Mucosa of gallbladder (tissue), 1 donor: Measurements from ENCODE around the gene COL19A1. TPM values are rescaled to one million over a fixed set of nuclear protein-coding genes. Genes with fewer than 3 reads are reported as not detected.
"Not testable (repeated sequence)": the region's sequence is repeated elsewhere in the genome, so short reads cannot be mapped to it uniquely, and the experiment has no call there.

Experiments
- DNase-seq: peaks from one replicate; pipeline ENCODE4 v3.0.0-alpha.2; 2020; ENCODE audit warnings: low spot score
- total RNA-seq: library from RNA; stranded (reverse); gene quantifications from one replicate; pipeline ENCODE4 v1.2.1, GENCODE V29; 2021
- donor health status: DM: no; HTN: no; CAD: no.

Gene COL19A1
- total RNA-seq, 1 donor from 2014 or later = 0.49 TPM

- DNase-seq = peak; percentile 34
Measured at GRCh38 chr6:69866770-69867638, 648 bp downstream of the COL19A1 start.

- no peak for DNase-seq
Measured at GRCh38 chr6:69867639-69867976, 1.3 kb downstream of the COL19A1 start.

GRCh38 chr6:69868252-69868804 is 2.0 kb downstream of the COL19A1 start:
- no peak for DNase-seq

- DNase-seq = no peak
Measured at GRCh38 chr6:69868961-69869360, 2.6 kb downstream of the COL19A1 start.

- no peak for DNase-seq
Measured at GRCh38 chr6:69871107-69871506, 4.8 kb downstream of the COL19A1 start.

- no peak for DNase-seq
Measured at GRCh38 chr6:69873291-69873690, 6.9 kb downstream of the COL19A1 start.

- no peak for DNase-seq
Measured at GRCh38 chr6:69875715-69876114, 9.4 kb downstream of the COL19A1 start.

- DNase-seq = no peak
Measured at GRCh38 chr6:69878795-69879194, 12.4 kb downstream of the COL19A1 start.

- DNase-seq = no peak
Measured at GRCh38 chr6:69880601-69881000, 14.2 kb downstream of the COL19A1 start.

- DNase-seq = no peak
Measured at GRCh38 chr6:69881322-69882151, 15.2 kb downstream of the COL19A1 start.

GRCh38 chr6:69883551-69883950 is 17.2 kb downstream of the COL19A1 start:
- no peak for DNase-seq

GRCh38 chr6:69884231-69884630 is 17.9 kb downstream of the COL19A1 start:
- DNase-seq = no peak

- DNase-seq = no peak
Measured at GRCh38 chr6:69887026-69887425, 20.7 kb downstream of the COL19A1 start.

GRCh38 chr6:69887714-69888345 is 21.5 kb downstream of the COL19A1 start:
- no peak for DNase-seq

- no peak for DNase-seq
Measured at GRCh38 chr6:69888482-69889233, 22.3 kb downstream of the COL19A1 start.

- not testable (repeated sequence) for DNase-seq
Measured at GRCh38 chr6:69889234-69889974, 23.0 kb downstream of the COL19A1 start.

- DNase-seq = not testable (repeated sequence)
Measured at GRCh38 chr6:69892561-69892960, 26.2 kb downstream of the COL19A1 start.

GRCh38 chr6:69893266-69893665 is 26.9 kb downstream of the COL19A1 start:
- not testable (repeated sequence) for DNase-seq

GRCh38 chr6:69894578-69895347 is 28.4 kb downstream of the COL19A1 start:
- DNase-seq = no peak

GRCh38 chr6:69895396-69895795 is 29.0 kb downstream of the COL19A1 start:
- DNase-seq = no peak
